TTC549 (cell line): ENCODE measurements around the gene CYSRT1.

ENCODE experiments used
- FAIRE-seq: peaks from 2 replicates; lab custom pipeline; 2012; peaks lifted over from hg19 to GRCh38; lab: Jason Lieb, UNC

Gene CYSRT1

DNA sequence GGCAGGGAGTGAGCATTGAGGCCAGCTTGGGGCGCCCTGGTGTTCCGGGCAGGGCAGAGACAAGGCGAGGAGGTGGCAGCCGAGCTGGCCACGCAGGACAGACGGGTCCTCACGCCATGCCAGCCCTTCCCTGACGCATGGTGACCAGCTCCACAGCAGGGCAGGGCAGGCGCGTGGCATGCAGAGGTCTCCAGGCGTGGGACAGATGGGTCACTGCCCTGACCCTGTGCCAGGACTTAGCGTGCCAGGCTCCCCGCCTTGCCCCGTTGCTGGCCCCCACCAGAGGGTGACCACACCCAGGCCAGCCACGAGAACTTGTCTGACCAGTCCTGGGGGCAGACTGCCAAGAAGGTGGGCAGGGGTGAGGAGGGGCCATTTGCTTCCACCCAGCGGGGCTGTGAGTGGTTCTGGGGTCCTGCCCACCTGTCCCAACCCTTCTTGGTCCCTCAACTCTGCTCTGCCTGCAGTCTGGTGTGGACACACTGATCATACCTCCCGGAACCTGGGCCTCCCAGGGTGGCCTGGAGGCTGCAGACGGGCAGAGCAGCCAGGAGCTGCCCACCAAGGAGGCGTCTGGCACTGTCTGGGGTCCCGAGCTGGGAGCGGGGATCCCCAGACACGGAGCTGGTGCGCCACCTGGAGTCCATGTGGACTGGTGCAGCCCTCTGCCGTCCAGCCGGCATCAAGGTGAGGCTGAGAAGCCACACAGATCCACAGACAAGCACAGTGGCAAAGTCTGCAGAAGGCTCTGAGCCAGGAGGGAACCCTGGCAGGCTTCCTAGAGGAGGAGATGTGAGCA, 2.3 kb downstream of the CYSRT1 start, which contains the start of gene RNF224:
Gene RNF224 (plus strand): TSS at position 449 of the 799 bp plus-strand sequence. CDS start 834 bp downstream, outside the sequence.
- FAIRE-seq, result no peak

DNA sequence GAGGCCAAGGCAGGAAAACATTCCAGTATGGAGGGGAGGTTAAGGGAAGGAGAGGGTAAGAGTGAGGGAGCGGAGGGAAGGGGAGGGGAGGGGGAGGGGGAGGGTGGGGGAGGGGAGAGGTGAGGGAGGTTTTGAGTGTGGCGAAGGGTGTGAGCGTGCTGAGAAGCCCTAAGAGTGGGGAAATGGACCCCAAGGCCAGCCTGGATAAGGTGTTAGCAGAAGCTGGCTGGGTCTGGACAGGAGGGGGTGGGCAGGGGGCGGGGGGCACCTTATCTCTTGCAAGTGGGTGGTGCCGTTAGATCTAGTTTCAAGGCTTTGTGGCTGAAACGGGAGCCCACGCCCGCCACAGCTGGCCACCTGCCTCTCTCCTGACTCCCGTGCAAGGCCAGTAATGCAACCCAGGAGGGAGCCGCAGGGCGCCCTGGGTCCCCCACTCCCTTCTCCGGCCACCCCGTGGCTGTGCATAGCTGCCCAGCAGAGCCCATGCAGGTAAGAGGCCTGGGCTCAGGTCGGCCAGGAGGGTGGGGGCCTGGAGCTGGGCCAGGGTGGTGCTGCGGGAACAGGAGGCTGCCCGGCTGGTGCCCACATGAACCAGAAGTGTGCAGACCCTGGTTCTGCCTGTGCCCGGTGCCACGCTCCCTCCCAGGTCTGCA, 3.0 kb downstream of the CYSRT1 start:
- no peak for FAIRE-seq

DNA sequence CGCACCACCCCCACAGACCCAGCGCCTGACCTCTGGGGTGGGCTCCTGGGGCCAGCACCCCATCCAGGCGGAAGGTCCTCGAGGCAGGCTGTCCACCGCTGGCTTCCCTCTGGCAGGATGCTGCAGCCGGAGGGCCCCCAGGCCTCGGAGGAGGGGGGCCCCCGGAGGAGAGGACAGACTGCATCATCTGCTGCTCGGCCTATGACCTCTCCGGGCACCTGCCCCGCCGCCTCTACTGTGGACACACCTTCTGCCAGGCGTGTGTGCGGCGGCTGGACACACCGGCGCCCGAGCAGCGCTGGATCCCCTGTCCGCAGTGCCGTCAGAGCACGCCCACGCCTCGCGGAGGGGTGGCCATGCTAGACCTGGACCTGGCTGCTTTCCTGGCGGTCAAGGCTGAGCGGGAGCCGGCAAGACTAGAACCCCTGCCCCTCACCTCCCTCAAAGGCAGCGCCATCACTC, 3.6 kb downstream of the CYSRT1 start:
- no peak for FAIRE-seq

DNA sequence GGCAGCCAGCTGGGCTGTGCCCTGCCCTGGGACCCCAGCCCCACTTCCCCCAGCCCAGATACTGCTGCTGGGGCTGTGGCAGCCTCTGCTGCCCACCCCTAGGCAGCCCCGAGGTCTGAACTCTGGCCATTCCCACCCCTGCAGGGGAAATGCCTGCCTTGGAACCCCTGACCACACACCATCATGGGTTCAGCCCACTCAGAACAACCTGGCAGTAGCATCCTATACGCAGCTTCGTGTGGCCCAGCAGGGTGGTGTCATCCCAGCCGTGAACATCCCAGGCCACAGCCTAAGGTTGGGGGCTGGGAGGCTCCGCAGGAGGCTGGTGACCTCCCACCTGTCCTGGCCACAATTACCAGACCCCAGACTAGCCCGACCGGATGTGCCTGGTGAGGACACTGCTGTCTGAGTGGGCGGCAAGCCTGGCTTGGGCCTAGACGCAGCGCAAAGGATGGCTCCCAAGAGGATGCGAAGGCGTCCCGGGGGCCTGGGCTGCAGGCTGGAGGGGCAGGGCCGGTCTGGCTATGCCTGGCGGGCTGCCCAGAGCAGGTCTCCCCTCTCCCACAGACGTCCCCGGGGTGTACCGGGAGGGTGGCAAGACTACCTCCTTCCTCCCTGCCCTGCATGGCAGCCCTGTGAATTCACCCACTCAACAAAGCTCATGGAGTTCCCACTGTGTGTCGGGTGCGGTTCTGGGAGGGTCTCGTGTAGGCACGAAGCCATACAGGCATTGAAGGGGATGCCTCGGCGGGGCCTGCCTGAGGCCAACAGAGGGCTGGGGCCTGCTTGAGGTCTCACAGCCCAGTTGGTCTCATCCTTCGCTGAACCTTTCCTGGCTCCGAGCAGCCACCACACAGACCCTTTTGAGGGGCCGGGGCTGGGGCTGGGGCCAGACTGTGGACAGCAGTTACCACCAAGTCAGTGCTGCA, 4.3 kb downstream of the CYSRT1 start:
- no peak for FAIRE-seq

DNA sequence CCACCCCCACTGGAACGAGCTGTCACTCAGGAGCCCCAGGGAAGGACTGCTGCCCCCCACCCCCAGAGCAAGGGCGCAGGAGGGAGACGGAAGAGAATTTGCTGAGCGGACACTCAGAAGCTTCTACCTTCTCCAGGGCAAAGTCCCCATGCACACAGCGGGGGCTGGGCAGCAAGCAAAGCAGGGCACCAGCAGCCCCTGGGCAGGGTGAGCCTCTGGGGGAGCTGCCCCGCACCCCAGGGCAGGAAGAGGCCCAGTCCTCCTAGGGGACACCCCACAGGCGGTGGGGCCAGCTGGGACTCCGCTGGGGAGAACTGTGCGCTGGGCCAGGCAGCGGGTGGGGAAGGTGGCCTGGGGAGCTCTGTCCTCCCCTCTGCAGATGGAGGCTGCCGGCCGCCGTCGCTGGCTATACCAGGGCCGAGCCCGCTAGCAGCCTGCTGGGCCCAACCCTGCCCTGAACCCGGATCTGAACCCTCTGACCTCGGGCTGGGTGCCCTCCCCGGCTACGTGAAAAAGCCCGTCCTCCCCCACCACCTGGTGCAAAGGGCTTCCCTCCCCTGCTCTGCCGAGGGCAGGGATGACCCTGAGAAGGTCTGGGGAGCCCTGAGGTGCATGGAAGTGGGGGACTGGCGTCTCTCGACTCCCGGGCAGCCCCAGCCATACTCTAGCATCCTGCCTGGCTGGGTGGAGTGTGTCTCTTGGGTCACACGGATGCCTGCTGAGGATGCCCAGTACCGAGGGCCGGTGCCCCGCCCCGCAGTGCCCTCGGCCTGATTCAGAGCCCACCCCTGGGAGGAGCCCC, 5.1 kb downstream of the CYSRT1 start:
- FAIRE-seq, result no peak

DNA sequence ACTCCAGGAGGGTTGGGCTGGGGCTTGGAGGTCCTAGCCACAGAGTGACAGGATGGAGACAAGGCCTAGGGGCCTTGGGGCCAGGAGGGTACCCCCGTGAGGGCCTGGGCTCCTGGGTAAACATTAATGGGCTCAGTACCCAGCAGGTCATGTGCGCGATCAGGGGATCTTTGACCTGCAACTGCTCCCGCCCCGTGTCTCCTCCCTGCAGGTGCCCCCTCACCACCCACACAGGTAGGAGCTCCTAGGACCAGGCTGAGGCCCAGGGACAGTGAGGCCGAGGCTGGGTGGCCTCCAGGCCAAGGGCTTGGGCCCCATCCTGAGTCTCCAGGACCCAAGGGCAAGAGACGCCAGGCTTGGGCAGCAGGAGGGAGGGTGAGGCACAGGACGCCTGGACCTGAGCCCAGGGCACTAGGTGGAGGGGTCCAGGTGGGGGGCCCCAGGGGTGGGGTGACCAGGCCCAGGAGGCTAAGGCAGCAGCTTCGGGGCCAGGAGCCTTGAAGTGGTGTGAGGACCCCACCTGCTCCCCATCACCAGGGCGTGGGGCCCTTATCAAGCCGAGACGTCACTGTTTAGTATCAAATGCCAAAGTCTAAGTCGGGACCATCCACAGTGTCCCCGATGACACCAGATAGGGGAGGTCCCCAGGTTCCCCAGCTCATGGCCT, 5.9 kb downstream of the CYSRT1 start, which contains the start of gene SLC34A3:
Gene SLC34A3 (plus strand): TSS at position 197 of the 667 bp plus-strand sequence. CDS start 802 bp downstream, outside the sequence.
- FAIRE-seq, result no peak

DNA sequence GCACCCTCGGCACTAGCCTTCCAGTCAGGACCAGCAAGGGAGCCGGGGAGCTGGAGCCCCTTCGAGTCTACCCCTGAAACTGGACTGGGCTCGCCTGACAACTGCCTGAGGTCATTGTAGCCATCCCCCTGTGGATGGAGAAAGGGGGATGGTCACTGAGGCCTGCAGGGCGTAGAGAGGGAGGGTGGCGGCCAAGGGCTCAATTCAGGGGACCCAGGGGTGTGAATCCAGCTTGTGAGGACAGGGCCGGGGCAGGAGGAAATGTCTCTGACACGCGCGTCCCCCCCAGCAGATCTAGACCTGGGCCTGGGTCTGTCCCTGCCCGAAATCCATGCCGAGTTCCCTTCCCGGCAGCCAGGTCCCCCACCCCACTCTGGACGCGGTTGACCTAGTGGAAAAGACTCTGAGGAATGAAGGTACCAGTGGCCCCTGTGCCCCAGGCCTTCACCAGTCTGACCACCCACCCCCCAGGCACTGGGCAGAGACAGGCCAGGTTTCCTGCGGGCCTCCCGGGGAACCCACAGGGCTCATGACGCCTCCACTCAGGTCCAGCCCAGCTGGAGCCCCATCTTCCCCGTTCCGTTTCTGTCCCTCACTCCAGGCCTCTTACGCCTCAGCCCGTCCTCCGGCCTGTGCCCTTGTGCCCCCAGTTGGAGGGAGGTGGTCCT, 6.5 kb downstream of the CYSRT1 start:
- FAIRE-seq, result no peak

DNA sequence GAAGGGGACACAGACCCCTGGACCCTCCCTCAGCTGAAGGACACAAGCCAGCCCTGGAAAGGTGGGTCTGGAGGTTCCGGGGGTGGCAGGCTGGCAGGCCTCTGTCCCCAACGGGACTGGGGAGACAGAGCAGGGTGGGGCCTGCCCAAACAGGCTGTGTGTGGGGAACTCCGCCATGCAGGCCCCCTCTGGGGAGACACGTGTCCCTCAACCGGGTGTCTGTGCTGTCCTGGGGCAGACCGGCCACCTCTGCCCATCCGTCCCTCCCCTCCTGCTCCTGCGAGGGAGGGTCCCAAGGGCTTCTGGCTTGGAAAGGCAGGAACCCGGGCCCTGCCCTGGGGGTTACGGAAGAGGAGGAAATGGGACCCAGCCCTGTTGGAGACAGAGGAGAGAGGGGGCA, 7.1 kb downstream of the CYSRT1 start:
- FAIRE-seq, result no peak

DNA sequence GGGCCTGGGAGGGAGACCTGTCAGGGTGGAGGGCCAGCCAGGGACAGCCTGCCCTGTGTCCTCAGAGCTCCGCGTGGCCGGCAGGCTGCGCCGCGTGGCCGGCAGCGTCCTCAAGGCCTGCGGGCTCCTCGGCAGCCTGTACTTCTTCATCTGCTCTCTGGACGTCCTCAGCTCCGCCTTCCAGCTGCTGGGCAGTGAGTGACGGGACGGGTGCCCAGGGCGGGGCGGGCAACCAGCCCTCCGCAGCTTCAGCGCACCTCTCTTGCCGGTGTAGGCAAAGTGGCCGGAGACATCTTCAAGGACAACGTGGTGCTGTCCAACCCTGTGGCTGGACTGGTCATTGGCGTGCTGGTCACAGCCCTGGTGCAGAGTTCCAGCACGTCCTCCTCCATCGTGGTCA, 7.5 kb downstream of the CYSRT1 start:
- no peak for FAIRE-seq

DNA sequence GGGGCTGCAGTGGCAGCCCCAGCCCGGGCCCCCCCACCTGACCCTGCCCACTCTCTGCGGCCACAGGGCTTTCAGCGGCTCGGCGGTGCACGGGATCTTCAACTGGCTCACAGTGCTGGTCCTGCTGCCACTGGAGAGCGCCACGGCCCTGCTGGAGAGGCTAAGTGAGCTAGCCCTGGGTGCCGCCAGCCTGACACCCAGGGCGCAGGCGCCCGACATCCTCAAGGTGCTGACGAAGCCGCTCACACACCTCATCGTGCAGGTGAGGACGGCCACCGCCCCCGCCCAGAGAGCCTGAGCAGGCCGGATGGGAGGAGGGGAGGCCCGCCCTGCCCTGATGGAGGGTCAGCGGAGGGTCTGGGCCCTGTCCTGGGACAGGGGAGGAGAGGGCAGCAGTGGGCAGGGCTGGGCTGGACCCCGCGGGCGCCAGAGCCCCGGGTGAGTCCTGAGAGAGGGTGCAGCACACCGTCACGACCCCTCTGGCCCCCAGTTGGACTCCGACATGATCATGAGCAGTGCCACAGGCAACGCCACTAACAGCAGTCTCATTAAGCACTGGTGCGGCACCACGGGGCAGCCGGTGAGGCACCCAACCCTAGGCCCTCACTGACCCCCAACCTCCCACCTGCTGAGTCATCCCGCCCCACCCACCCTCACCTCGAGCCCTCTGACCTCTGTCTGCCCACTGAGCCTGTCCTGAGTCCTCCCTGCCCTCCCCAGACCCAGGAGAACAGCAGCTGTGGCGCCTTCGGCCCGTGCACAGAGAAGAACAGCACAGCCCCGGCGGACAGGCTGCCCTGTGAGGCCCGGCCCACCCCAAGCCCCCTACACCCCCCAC, 8.4 kb downstream of the CYSRT1 start:
- no peak for FAIRE-seq

DNA sequence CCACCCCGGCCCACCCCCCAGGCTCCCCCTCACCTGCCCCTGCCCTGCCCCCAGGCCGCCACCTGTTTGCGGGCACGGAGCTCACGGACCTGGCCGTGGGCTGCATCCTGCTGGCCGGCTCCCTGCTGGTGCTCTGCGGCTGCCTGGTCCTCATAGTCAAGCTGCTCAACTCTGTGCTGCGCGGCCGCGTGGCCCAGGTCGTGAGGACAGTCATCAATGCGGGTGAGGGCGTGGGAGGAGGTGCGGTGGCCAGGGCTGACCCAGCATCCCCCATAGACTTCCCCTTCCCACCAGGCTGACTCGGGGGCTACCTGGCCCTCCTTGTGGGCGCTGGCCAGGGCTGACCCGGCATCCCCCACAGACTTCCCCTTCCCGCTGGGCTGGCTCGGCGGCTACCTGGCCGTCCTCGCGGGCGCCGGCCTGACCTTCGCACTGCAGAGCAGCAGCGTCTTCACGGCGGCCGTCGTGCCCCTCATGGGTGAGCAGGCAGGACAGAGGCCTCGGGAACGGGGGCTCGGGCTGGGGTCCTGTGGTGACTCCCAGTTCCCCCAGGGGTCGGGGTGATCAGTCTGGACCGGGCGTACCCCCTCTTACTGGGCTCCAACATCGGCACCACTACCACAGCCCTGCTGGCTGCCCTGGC, 9.2 kb downstream of the CYSRT1 start:
- no peak for FAIRE-seq

DNA sequence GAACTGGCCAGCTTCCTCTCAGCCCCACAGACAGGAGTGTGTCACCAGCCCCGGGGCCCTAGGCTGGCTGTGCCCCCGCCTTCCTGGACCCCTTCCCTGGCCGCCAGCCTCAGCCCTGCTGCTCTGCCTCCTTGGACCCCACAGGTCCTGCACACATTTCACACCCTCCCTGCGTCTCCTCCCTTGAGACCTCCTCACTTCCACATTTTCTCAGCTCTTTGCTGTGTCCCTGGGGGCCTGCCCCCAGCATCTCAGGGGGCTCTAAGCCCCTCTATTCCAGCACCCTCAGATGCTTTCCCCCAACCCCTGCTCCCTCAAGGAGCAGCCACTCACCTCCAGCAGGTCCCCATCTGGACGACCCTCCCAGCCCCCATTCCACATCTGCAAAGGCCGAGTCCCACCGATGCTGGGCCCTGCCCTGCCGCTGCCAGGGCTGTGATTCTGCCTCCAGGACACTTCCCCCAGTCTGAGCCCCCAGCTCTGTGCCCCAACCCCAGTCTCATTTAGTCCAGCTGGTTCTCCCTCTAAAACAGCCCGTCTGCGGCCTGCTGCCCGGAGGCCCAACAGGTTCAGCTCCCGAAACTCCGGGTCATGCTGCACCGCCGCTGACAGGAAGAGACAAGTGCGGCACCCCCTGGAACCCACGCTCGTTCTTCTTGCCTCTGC, 9.9 kb downstream of the CYSRT1 start:
- no peak for FAIRE-seq

DNA sequence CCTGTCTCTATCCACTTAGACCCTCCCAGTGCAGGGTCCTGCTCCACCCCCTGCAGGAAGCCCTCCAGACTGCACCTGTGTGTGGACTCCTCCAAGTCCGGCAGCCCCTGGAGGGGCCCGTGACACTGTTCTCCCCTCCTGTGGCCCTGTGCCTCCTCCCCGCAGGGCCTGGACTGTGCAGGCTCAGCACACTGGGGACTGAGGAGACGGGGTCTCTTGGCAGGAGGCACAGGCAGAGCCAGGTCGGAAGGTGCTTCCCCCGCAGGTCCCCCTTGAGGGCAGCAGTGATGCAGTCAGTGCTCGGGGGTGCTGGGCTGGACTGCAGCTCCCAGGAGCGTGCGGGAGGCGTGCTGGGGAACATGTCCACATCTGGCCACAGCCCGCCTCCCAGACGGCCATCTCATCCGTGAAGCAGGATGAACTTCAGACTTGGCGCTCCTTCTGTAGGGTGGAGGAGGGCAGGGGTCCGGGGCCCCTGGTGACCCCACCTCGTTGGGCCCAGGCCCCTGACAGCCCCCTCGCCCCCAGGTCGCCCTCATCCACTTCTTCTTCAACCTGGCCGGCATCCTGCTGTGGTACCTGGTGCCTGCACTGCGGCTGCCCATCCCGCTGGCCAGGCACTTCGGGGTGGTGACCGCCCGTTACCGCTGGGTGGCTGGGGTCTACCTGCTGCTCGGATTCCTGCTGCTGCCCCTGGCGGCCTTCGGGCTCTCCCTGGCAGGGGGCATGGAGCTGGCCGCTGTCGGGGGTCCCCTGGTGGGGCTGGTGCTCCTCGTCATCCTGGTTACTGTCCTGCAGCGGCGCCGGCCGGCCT, 10.7 kb downstream of the CYSRT1 start:
- no peak for FAIRE-seq

DNA sequence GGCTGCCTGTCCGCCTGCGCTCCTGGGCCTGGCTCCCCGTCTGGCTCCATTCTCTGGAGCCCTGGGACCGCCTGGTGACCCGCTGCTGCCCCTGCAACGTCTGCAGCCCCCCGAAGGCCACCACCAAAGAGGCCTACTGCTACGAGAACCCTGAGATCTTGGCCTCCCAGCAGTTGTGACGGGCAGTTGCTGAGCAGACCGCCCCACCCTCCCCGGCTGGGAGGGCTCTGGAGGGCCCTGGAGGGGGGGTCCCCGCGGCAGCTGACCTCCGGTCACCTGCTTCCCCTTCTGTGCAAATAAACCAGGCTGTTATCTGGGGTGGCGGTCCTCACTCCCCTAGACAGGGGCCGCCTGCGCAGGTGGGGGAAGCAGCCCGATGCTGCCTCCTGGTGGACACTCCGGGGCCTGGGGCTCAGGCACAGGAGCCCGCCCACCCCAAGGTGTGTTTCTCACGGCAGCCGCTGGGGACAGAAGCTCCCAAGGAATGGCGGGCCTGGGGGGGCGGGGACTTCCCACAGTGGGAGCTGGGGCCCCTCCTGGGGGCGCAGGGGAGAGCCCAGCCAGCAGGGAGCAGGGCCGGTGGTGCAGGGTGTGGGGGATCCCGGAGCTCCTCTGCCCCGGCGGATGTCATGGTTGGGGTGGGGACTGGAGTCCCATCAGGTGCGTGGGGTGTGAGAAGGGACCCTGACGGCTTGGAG, 11.4 kb downstream of the CYSRT1 start:
- FAIRE-seq, result no peak

DNA sequence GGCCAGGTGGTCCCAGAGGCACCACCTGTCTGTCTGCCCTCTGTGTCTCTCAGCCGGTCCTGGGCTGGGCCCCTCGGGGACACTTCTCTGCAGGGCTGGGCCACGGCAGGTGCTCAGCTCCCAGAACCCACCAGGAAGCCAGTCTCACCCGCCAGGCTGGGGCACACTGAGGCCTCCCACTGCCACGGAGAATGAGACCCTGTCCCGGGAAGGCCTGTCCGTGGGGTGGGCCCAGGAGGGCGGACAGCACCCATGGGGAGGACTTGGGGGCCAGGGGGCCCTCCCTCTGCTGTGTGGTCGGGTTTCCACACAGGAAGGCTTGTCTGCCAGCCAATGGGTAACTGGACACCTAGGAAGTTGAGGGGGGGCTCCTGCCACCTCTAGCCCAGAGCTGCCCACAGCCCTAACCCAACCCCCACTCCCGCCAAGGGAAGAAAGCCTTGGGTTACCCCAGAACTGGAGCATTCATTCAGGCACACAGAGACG, 12.0 kb downstream of the CYSRT1 start:
- no peak for FAIRE-seq
